A549 (cell line): ENCODE results near the gene SGPL1.

Experiments used
- FOSB ChIP-seq: fragments of 250-450 bp; sonication (Bioruptor Pico); IDR thresholded peaks from 2 replicates; pipeline ENCODE4 v1.5.0; 2020; ENCODE audit warnings: mild to moderate bottlenecking, moderate library complexity
- MAZ ChIP-seq: fragments of 150-350 bp; IDR thresholded peaks from 2 replicates; pipeline ENCODE4 v1.6.1; 2014; ENCODE audit warnings: antibody characterized with exemption, low read depth, low read length, borderline replicate concordance

DNA sequence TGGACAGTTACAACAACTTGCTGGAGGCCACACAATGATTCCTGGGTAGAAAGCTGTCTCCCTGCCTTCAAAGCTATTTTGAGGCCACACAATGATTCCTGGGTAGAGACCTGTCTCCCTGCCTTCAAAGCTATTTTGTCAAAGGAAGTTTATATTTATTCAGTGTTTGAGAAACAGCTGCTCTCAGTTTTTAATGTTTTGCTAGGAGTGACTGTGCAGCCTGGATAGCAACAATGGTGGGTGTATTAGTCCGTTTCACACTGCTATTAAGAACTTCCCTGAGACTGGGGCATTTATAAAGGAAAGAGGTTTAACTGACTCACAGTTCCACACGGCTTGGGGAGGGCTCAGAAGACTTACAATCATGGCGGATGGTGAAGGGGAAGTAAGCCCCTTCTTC lies 3.9 kb upstream of the SGPL1 start:
- no peak for TF ChIP-seq MAZ
- TF ChIP-seq FOSB (CRISPR knock-in tag) = no peak
